HG02884 (cell line): ENCODE measurements around the gene HSD17B11.
A peak's percentile ranks its signal among the peaks of the same experiment; 100 is the strongest.
"Not testable (repeated sequence)": the region's sequence is repeated elsewhere in the genome, so short reads cannot be mapped to it uniquely, and the experiment has no call there.

Source experiments
- ATAC-seq: cut with Tn5 transposase; IDR thresholded peaks from one replicate; pipeline ENCODE4 v1.9.1; 2021; ENCODE audit warnings: mild to moderate bottlenecking, moderate library complexity; ENCODE audit not compliant: unreplicated experiment

The HSD17B11 gene

GRCh38 chr4:87406462-87406861 lies 15.5 kb upstream of the HSD17B11 start:
- no peak for ATAC-seq

GRCh38 chr4:87405211-87405820 lies 14.3 kb upstream of the HSD17B11 start:
- ATAC-seq: no peak

GRCh38 chr4:87403732-87404131 lies 12.7 kb upstream of the HSD17B11 start:
- not testable (repeated sequence) for ATAC-seq

- ATAC-seq: no peak
Observed at GRCh38 chr4:87399954-87400353, 9.0 kb upstream of the HSD17B11 start.

DNA sequence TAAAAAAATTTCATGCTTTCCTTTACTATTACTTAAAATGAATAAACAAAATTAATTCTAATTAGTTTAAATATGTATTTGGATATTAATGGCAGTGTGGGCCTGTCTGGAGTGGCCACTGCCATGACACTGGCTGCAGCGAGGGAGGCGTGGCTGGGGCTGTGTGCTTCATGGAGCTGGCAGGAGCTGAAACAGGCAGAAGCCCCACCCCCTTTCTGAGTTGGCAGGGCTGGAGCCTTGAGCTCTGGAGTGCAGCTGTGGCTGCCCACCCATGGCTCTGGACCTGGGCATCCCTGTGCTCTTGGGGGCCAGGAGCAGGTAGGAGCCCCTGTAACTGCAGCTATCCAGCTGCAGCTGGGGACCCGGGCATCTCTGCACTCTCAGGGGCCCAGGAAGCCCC lies 8.2 kb upstream of the HSD17B11 start:
- no peak for ATAC-seq

GRCh38 chr4:87395851-87396250 lies 4.9 kb upstream of the HSD17B11 start:
- not testable (repeated sequence) for ATAC-seq

DNA sequence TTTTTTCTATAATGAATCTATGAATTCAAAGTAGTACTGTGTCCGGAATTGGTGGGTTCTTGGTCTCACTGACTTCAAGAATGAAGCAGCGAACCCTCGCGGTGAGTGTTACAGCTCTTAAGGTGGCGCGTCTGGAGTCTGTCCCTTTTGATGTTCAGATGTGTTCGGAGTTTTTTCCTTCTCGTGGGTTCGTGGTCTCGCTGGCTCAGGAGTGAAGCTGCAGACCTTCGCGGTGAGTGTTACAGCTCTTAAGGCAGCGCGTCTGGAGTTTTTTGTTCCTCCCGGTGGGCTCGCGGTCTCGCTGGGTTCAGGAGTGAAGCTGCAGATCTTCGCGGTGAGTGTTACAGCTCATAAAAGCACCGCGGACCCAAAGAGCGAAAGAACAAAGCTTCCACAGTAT lies 4.1 kb upstream of the HSD17B11 start:
- not testable (repeated sequence) for ATAC-seq

DNA sequence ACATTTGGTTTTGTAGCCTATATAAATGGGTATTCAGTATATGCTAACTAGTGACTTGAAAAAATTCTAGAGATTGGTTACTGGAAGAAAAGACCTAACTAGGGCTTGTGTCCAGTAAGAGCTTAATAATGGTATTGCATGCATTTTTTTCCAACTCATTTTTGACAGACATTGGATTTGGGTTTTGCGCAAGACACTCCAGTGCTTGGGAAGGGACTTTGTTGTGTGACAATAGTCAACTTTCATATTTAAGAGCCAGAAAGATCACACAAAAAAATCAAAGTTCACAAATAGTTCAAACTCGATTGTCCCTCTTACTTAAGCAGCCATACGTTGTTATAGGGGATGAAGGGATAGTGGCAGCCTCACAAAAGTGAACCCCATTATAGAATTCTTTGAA lies 1.2 kb upstream of the HSD17B11 start:
- ATAC-seq: no peak

- ATAC-seq: peak; percentile 3
Observed at GRCh38 chr4:87391576-87392054, 627 bp upstream of the HSD17B11 start.

- no peak for ATAC-seq
Observed at GRCh38 chr4:87390551-87390890, 467 bp downstream of the HSD17B11 start.

DNA sequence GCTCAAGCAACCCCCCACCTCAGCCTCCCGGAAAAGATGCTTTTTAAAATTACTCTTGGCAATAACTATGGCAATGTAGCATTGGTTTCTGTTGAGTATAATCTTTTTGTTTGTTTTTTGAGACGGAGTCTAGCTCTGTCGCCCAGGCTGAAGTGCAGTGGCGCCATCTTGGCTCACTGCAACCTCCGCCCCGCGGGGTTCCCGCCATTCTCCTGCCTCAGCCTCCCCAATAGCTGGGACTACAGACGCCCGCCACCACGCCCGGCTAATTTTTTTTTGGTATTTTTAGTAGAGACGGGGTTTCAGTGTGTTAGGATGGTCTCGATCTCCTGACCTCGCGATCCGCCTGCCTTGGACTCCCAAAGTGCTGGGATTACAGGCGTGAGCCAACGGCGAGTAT lies 933 bp downstream of the HSD17B11 start:
- ATAC-seq: not testable (repeated sequence)

DNA sequence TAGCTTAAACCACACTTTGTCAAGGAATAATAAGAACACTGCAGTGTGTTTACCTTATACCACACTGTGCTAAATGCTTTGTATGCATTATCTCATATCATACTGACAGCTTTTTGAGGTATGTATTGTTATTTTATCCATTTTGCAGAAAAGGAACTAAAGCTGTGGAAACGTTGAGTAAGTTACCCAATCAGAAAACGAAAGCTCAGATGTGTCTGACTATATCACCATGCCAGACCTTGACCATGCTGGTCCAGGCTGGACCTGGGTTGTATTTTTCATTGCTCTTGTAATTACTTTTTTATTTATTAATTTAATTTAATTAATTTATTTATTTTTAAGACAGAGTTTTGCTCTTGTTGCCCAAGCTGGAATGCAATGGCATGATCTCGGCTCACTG lies 2.1 kb downstream of the HSD17B11 start:
- no peak for ATAC-seq

- ATAC-seq: no peak
Observed at GRCh38 chr4:87387237-87387636, 3.8 kb downstream of the HSD17B11 start.

GRCh38 chr4:87384466-87385132 lies 6.4 kb downstream of the HSD17B11 start:
- not testable (repeated sequence) for ATAC-seq

GRCh38 chr4:87382931-87383330 lies 8.1 kb downstream of the HSD17B11 start:
- ATAC-seq: no peak

DNA sequence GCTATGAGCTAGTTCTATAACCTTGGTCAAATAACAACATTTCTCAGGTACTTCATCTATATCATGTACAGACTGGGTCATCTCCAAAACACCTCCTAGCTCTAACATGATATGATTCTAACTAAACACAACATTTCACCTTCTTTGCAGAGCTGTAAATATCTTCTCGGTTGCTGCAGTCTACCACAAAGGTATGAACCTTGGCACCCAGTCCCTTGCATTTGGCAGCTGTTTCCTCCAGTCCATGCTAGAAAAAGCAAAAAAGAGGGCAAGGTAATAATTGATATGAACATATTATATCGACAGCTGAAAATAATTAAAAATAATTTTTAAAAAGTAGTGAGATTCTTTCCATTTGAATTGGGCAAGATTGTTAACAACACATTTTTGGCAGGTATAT lies 8.9 kb downstream of the HSD17B11 start:
- ATAC-seq: no peak

GRCh38 chr4:87377816-87378215 lies 13.2 kb downstream of the HSD17B11 start:
- no peak for ATAC-seq

DNA sequence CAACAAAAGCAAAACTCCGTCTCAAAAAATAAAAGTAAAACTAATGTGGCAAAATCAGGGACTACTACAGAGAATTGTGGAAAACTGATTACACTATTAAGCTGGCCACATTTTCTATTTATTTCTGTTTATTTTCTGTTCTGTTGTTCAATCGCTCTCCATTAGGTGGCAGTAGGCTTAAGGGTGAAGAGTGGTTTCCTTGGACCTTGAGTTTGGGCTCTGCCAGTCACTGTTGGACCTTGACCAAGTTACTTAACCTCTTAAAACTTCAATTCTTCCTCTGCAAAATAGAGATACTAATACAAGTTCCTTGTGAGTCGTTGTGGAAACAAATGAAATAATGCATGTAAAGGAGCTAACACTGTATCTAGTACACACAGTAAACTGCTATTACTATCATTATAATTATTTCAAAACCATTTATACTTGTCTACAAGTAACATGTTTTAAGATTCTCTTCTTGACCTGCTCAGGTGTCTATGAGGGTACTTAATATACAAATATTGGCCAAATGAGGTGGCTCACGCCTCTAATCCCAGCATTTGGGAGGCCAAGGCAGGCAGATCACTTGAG lies 15.2 kb downstream of the HSD17B11 start:
- no peak for ATAC-seq

DNA sequence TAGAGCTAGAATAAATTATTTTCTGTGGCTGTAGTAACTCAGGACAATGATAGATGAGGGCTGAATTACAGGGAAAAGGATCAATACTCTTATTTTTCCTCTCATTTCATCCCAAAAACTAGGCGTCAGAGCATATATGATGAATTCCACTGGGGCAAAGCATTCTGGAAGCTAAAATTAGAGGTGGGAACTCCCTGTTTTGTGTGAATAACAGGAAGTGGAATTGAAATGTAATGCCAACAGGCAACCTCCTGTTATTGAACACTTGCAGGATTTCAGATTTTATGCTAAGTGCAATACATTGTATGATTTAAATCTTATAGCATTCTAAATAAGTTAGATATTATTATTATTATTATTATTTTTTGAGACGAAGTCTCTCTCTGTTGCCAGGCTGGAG lies 20.9 kb downstream of the HSD17B11 start:
- no peak for ATAC-seq

GRCh38 chr4:87366521-87367162 lies 24.3 kb downstream of the HSD17B11 start:
- ATAC-seq: no peak

GRCh38 chr4:87365348-87365747 lies 25.6 kb downstream of the HSD17B11 start:
- ATAC-seq: no peak

DNA sequence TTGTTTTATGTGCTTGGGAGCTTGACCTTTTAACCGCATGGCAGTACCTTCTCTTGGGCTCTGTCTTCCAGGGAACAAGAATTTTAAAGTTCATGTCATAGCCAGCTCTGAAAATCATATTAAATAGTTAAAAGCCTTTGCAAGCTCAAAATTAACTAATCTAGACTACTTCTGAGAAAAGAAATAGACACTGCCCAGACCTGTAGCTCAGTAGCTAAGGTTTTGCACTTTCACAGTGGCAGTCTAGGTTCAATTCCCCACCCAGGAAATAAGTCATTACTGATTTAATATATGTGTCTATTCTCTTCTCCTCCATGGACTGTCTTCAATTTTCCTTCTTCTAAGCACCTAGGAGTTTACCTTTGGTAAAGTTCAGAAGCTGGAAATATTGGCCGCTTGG lies 27.4 kb downstream of the HSD17B11 start:
- no peak for ATAC-seq
